ENCODE data around the gene AFF4. TPM values are rescaled to one million over a fixed set of nuclear protein-coding genes. Genes with fewer than 3 reads are reported as not detected.
"Not testable (repeated sequence)": the region's sequence is repeated elsewhere in the genome, so short reads cannot be mapped to it uniquely, and the experiment has no call there.

AFF4 gene, protein sequence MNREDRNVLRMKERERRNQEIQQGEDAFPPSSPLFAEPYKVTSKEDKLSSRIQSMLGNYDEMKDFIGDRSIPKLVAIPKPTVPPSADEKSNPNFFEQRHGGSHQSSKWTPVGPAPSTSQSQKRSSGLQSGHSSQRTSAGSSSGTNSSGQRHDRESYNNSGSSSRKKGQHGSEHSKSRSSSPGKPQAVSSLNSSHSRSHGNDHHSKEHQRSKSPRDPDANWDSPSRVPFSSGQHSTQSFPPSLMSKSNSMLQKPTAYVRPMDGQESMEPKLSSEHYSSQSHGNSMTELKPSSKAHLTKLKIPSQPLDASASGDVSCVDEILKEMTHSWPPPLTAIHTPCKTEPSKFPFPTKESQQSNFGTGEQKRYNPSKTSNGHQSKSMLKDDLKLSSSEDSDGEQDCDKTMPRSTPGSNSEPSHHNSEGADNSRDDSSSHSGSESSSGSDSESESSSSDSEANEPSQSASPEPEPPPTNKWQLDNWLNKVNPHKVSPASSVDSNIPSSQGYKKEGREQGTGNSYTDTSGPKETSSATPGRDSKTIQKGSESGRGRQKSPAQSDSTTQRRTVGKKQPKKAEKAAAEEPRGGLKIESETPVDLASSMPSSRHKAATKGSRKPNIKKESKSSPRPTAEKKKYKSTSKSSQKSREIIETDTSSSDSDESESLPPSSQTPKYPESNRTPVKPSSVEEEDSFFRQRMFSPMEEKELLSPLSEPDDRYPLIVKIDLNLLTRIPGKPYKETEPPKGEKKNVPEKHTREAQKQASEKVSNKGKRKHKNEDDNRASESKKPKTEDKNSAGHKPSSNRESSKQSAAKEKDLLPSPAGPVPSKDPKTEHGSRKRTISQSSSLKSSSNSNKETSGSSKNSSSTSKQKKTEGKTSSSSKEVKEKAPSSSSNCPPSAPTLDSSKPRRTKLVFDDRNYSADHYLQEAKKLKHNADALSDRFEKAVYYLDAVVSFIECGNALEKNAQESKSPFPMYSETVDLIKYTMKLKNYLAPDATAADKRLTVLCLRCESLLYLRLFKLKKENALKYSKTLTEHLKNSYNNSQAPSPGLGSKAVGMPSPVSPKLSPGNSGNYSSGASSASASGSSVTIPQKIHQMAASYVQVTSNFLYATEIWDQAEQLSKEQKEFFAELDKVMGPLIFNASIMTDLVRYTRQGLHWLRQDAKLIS
- total RNA-seq (2014; rRNA removed; shearing (Covaris generic)) (19.6 and 21.6 TPM in 2 replicates), total RNA-seq (2022) (42.4 and 45.7 TPM in 2 replicates), Bru-seq, nascent RNA (percentile 86 among the genes with signal in this experiment), BruChase-seq, experiment 1, labeled RNA remaining after a 6-hour chase (percentile 77 among the genes with signal in this experiment), BruChase-seq, experiment 2, labeled RNA remaining after a 2-hour chase (percentile 90 among the genes with signal in this experiment)
- long read RNA-seq, full-length matches to known transcripts, result 4 of 8 reads
- long read RNA-seq, partial matches to known transcripts, result 0 of 8 reads
- long read RNA-seq, other reads (novel, unspliced or antisense), result 4 of 8 reads

- Histone ChIP-seq H3K9me2 (ENCODE audit: insufficient read depth, low read length) (no peaks in the 10 kb centered on the region), H4K20me1 (ENCODE audit: insufficient read depth, low read length) (peaks cover 13% of the 10 kb centered on the region), H3K4me3 (ENCODE audit: low read depth, low read length, poor library complexity, severe bottlenecking) (peak within 1 kb of the TSS; percentile 80), H3K36me3 (ENCODE audit: insufficient read depth, low read length) (peaks cover 27% of the 10 kb centered on the region), H3K27ac (ENCODE audit: low read depth, low read length, poor library complexity, severe bottlenecking) (peak within 1 kb of the TSS; percentile 68), H3K4me2 (ENCODE audit: low read length) (peak within 1 kb of the TSS; percentile 76), H3K9me3 (ENCODE audit: low read length) (no peaks in the 10 kb centered on the region; the same call in 1 of the 2 replicates), H2AFZ (ENCODE audit: low read length) (peak within 1 kb of the TSS; percentile 90), H3K4me1 (ENCODE audit: insufficient read depth, low read length, poor library complexity, severe bottlenecking) (peaks cover 21% of the 10 kb centered on the region), H3K79me2 (ENCODE audit: insufficient read depth, low read depth, low read length) (peaks cover 46% of the 10 kb centered on the region)
- ChIA-PET CTCF (ENCODE audit: unreplicated experiment) (interaction anchor here (0.6 to 1.0 kb wide), 3 partner anchors 115 to 453 kb away, joined by 3 to 10 read pairs (median 3); no protein-coding TSS in a partner anchor), POLR2A (interaction anchor here (0.5 to 3.3 kb wide), 16 partner anchors 10 to 1555 kb away, joined by 3 to 14 read pairs (median 3); partner anchors contain the start of gene ZCCHC10)
- BruUV-seq (replicated peaks), result no TSS peak
- intact Hi-C loops (cut with micrococcal nuclease; ENCODE audit: unreplicated experiment), result loop anchor here (1.0 to 2.0 kb wide), 5 partner anchors 63 to 145 kb away; partner anchors contain the start of genes GDF9, UQCRQ and ZCCHC10
- peak; percentile 95 for DNase-seq (ENCODE audit: low spot score)
- no peak for TF ChIP-seq EZH2phosphoT487 (IDR thresholded peaks at IDR 0.05; ENCODE audit: borderline replicate concordance, low read depth, low read length)
- no peak for TF ChIP-seq CTCF (conservative IDR thresholded peaks at IDR 0.05; ENCODE audit: low read length)
Observed at GRCh38 chr5:132963171-132964104, at the start of gene AFF4. AFF4 (minus strand) TSS chr5:132963634; CDS start chr5:132937189, 26,445 bp downstream.

DNA sequence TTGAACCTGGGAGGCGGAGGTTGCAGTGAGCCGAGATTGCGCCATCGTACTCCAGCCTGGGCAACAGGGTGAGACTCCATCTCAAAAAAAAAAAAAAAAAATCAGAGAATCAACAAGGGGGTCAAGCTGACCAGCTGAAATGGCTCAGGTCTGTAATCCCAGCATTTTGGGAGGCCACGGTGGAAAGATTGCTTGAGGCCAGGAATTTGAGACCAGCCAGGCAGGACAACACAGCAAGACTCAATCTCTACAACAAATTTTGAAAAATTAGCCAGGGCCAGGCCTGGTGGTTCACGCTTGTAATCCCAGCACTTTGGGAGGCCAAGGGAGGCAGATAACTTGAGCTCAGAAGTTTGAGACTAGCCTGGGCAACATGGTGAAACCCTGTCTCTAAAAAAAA is 45.0 kb upstream of the AFF4 start:
- H3K9me2 ChIP-seq (ENCODE audit: insufficient read depth, low read length); H3K27ac ChIP-seq (ENCODE audit: low read depth, low read length, poor library complexity, severe bottlenecking); BruUV-seq (replicated peaks); H3K4me2 ChIP-seq (ENCODE audit: low read length); H3K4me1 ChIP-seq (ENCODE audit: insufficient read depth, low read length, poor library complexity, severe bottlenecking); intact Hi-C loops (cut with micrococcal nuclease; ENCODE audit: unreplicated experiment); H3K9me3 ChIP-seq (ENCODE audit: low read length); H3K4me3 ChIP-seq (ENCODE audit: low read depth, low read length, poor library complexity, severe bottlenecking); H4K20me1 ChIP-seq (ENCODE audit: insufficient read depth, low read length); H2AFZ ChIP-seq (ENCODE audit: low read length); CTCF ChIA-PET (ENCODE audit: unreplicated experiment); DNase-seq (ENCODE audit: low spot score): not testable (repeated sequence)
- POLR2A ChIA-PET, result interaction anchor here (0.6 kb wide), 1 partner anchor 72 kb away, joined by 3 read pairs; no protein-coding TSS in a partner anchor
- H3K36me3 ChIP-seq (ENCODE audit: insufficient read depth, low read length), result peaks cover 66% of the 10 kb centered on the region
- peaks cover 18% of the 10 kb centered on the region; the same call in 1 of the 2 replicates for H3K79me2 ChIP-seq (ENCODE audit: insufficient read depth, low read depth, low read length)

Measured in OCI-LY7 (cell line).